Fibroblast of pulmonary artery (primary cell): Measurements from ENCODE around the gene ALDH7A1.
"Not testable (repeated sequence)": the region's sequence is repeated elsewhere in the genome, so short reads cannot be mapped to it uniquely, and the experiment has no call there.

Experiments
- DNase-seq: peaks from one replicate; pipeline ENCODE4 v3.0.0-alpha.2; 2010; ENCODE audit warnings: low read depth
- H3K4me3 ChIP-seq: replicated peaks from 2 replicates; pipeline ENCODE4 v1.5.1; 2011; ENCODE audit warnings: low read depth, mild to moderate bottlenecking, control low read depth, low read length, moderate library complexity
- TF ChIP-seq, protein P1 (sequence below): IDR thresholded peaks from 2 replicates; pipeline ENCODE4 v1.5.1; 2011; ENCODE audit warnings: mild to moderate bottlenecking, control low read depth, low read length, inconsistent platforms; ENCODE audit errors: missing control alignments

ALDH7A1 gene

DNA sequence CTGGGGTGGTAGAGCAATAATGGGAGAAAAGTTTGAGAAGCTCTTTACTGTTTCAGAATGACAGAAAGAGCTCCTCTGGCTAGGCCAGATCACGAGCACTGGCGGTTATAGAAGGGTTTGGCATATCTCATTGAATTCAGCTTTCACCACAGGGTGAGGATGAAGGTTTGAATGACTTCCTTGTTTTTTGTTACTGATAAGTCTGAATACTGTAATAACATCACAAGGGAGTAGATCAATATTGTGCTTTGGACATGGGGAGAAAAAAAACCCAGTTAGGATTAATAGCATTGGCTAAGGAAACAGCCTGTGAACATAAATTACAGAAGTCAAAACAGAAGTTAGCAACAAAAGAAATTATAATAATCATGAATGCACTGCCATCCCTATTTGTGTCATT is 15.1 kb upstream of the ALDH7A1 start:
- TF ChIP-seq, protein P1, sequence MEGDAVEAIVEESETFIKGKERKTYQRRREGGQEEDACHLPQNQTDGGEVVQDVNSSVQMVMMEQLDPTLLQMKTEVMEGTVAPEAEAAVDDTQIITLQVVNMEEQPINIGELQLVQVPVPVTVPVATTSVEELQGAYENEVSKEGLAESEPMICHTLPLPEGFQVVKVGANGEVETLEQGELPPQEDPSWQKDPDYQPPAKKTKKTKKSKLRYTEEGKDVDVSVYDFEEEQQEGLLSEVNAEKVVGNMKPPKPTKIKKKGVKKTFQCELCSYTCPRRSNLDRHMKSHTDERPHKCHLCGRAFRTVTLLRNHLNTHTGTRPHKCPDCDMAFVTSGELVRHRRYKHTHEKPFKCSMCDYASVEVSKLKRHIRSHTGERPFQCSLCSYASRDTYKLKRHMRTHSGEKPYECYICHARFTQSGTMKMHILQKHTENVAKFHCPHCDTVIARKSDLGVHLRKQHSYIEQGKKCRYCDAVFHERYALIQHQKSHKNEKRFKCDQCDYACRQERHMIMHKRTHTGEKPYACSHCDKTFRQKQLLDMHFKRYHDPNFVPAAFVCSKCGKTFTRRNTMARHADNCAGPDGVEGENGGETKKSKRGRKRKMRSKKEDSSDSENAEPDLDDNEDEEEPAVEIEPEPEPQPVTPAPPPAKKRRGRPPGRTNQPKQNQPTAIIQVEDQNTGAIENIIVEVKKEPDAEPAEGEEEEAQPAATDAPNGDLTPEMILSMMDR, result no peak
- no peak for DNase-seq
- no peak overlapping the region for H3K4me3 ChIP-seq

GRCh38 chr5:126605525-126605924 is 10.5 kb upstream of the ALDH7A1 start:
- DNase-seq, result no peak
- TF ChIP-seq, protein P1, result no peak
- no peak overlapping the region for H3K4me3 ChIP-seq

DNA sequence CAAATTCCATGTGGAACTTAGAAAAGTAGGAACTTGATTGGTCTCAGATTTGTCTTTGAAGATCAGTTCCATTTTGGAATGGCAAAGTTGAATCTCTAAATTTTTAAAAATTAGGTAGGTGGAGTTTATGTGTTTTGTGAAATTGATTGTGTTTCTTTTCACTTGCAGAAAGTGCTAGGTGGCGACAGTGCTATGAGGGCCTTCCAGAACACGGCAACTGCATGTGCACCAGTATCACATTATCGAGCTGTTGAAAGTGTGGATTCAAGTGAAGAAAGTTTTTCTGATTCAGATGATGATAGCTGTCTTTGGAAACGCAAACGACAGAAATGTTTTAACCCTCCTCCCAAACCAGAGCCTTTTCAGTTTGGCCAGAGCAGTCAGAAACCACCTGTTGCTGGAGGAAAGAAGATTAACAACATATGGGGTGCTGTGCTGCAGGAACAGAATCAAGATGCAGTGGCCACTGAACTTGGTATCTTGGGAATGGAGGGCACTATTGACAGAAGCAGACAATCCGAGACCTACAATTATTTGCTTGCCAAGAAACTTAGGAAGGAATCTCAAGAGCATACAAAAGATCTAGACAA is 8.5 kb upstream of the ALDH7A1 start:
- DNase-seq, result no peak
- no peak overlapping the region for H3K4me3 ChIP-seq
- TF ChIP-seq, protein P1, result no peak

DNA sequence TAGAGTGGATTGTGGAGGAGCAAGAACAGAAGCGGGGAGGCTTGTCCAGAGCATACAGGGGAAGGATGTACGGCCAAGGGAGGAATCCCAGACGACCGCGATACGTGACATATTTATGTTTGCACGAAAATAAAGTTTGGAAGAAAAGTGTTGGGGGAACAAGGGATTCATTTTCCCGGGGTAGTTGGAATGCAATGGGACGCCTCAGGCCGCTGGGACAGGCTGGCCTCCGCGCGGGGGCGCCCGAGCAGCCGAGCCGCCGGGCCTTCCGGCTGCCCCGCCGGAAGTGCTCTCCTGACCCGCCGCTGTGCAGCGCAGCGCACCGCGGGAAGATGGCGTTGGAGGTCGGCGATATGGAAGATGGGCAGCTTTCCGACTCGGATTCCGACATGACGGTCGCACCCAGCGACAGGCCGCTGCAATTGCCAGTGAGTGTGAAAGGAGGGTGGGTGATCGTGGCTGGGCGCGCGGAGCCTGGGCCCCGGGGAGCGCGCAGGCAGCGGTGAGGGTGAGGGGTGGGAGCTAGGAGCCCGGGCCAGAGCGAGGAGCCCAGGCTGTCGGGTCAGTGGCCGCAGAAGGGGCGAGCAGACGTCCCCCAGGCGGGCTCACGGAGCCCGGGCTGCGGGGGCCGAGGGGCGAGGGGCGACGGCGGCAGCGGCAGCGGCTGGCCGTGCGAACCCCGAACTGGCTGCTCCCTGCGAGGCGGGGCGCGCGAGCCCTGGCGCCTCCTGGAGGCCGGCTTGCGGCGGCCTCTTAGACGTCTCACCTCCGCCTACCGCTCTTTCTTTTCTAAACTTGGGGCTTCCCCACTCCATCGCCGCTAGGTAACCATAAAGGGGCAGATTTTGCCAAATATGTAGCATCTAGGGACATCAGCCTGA is 5.9 kb upstream of the ALDH7A1 start, which contains the start of gene PHAX:
PHAX (plus strand) TSS at position 317 of the 881 bp plus-strand sequence; CDS start at position 333, 16 bp downstream.
- DNase-seq, result peak; percentile 81
- TF ChIP-seq, protein P1, result peak; percentile 52

DNA sequence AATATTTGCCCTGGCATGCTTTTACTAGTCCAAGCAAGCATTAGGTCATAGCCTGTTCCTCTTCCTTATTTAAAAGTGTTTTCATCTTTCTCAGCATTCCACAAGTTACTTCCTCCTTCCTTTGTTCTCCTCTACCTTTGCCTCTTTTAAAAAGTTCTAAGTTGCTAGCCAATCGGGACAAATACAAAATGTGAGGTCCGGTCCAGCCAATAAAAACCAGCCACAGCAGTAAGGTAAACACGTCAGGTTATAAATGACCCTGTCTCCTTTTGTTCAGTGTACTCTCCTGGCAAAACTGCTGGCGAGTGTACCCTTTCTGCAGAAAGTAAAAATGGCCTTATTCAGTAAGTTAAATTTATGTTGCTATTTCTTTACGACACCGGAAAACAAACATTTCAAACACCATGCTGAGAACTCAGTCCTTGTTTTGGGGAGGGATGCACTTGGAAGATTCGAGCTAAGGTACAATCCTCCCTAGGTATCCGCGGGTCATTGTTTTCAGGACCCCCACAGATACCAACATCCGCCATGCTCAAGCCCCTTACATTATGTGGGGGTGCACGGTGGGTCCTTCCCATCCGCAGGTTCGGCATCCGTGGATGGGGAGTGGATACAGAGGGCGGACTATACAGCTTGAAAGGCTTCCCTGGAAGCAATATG is 5.1 kb upstream of the ALDH7A1 start:
- peak overlapping the region; percentile 94 for H3K4me3 ChIP-seq
- DNase-seq, result not testable (repeated sequence)

More for the DNA sequence above, 5.9 kb upstream of the ALDH7A1 start, which contains the start of gene PHAX:
- H3K4me3 ChIP-seq, result peak within 1 kb of the TSS; percentile 94

DNA sequence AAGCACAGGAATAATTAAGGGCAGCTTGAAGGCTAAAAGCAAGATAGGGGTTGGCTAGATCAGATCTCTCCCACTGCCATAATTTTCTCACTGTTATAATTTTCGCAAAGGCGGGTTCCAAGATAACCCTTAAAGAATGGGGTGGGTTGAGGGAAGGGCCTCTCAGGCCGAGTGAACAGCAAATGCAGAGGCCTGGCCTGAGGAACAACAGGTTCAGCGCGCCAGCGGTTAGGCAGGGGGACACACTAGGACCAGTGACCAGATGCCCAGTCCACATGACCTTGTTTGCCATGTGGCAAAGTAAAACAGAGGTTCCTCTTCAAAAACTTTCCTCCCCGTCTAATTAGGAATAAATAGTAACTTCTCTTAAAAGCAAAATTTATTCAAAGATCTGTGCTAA is 4.5 kb upstream of the ALDH7A1 start:
- no peak for DNase-seq
- TF ChIP-seq, protein P1, result no peak
- H3K4me3 ChIP-seq, result no peak overlapping the region

DNA sequence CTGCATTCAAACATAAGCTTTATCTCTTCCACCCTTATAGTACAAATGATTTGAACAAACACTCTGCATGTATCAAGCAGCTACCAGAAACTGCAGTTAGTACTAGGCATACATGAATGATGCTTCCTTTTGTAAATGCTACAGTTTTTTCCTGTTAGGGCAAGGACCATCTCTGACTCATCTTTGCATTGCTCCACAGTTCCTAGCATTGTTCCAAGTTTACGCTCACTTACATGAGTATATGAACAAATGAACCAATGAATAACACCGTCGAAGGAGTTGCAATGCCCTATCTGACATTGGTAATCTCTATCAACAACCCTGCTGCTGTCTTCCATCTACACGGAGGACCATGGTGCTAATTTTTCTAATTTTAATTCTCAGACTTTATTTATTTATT is 2.1 kb upstream of the ALDH7A1 start:
- H3K4me3 ChIP-seq, result no peak overlapping the region

More for the DNA sequence above, 2.1 kb upstream of the ALDH7A1 start:
- TF ChIP-seq, protein P1, result no peak
- peak; percentile 96 for DNase-seq
